Thyroid gland (tissue), 4 donors: Measurements from ENCODE around the gene INTS11. TPM values are rescaled to one million over a fixed set of nuclear protein-coding genes. Genes with fewer than 3 reads are reported as not detected.

Source experiments
- DNase-seq, 2 donors: peaks; one replicate each; pipeline ENCODE4 v3.0.0-alpha.2; 2019
- H3K27ac ChIP-seq, 3 donors: fragments of 200-600 bp; sonication (generic); 1 replicate in 2 of 3; 2 replicates in 1 of 3; pipeline ENCODE4 v1.5.1; 2016 to 2019; ENCODE audit warnings: mild to moderate bottlenecking in 1 of 3, moderate library complexity in 1 of 3
- H3K27me3 ChIP-seq: fragments of 200-600 bp; sonication (generic); one replicate; pipeline ENCODE4 v1.5.1; 2019
- H3K36me3 ChIP-seq, 2 donors: fragments of 200-600 bp; sonication (generic); one replicate each; pipeline ENCODE4 v1.5.1; 2016 to 2019
- H3K4me1 ChIP-seq, 2 donors: fragments of 200-600 bp; sonication (generic); one replicate each; pipeline ENCODE4 v1.5.1; 2017 to 2019
- H3K4me3 ChIP-seq, 3 donors: fragments of 200-600 bp; sonication (generic); replicated peaks in 1 of 3; 1 replicate in 2 of 3; 2 replicates in 1 of 3; pipeline ENCODE4 v1.5.1; 2016; ENCODE audit warnings: mild to moderate bottlenecking in 1 of 3
- H3K9me3 ChIP-seq: fragments of 200-600 bp; sonication (generic); one replicate; pipeline ENCODE4 v1.5.1; 2017
- CTCF ChIP-seq, 6 experiments: fragments of 200-600 bp in 3 of 6; fragments of 450-650 bp in 3 of 6; sonication (generic) in 3 of 6; IDR thresholded peaks; one replicate each; pipeline ENCODE4 v1.5.1; 2016 to 2019; ENCODE audit warnings: antibody characterized with exemption in 6 of 6, mild to moderate bottlenecking in 2 of 6, inconsistent platforms in 1 of 6, moderate library complexity in 1 of 6
- POLR2A ChIP-seq, 2 donors: fragments of 450-650 bp; IDR thresholded peaks; one replicate each; pipeline ENCODE4 v1.6.1; 2017; ENCODE audit warnings: antibody characterized with exemption in 2 of 2, mild to moderate bottlenecking in 2 of 2, moderate library complexity in 1 of 2
- WGBS, 2 donors: methylation state at CpG; one replicate each; pipeline ENCODE4 v1.1.5; 2017; 5-methylcytosine and 5-hydroxymethylcytosine counted together
- intact Hi-C: fragments of 100-400 bp; cut with DNase I; formaldehyde crosslinking; loops from one replicate; pipeline ENCODE4 v1.15.1; 2023
- total RNA-seq, 4 donors: library from RNA; depleted of rRNA; stranded (reverse); fragments of >200 nt; gene quantifications; one replicate each; pipeline ENCODE4 v1.2.3, GENCODE V29; 2016

The INTS11 gene
- total RNA-seq, 4 donors from 2014 or later, result 68.9 to 116 (median 94.7) TPM

GRCh38 chr1:1359308-1359663 lies 34.8 kb upstream of the INTS11 start:
- intact Hi-C loops, result loop anchor here (5.0 kb wide), 1 partner anchor 42 kb away; no protein-coding TSS in a partner anchor
- TF ChIP-seq CTCF (IDR thresholded peaks at IDR 0.05) (no peak), POLR2A (IDR thresholded peaks at IDR 0.05) (no peak)
- Histone ChIP-seq H3K27me3 (no peaks in the 10 kb centered on the region), H3K9me3 (no peaks in the 10 kb centered on the region), H3K27ac (peak overlapping the region; percentile 49 to 87 (median 86)), H3K36me3 (peaks cover 0 to 4% of the 10 kb centered on the region in 2 donors), H3K4me1 (peaks cover 43 to 73% of the 10 kb centered on the region in 2 donors), H3K4me3 (no peak overlapping the region)
- DNase-seq, result peak in 1 of 2 donors; percentile 44
- 15 to 42% methylated on average over 4 to 6 of the region's 6 CpGs for WGBS, 2 donors

GRCh38 chr1:1358433-1359271 lies 34.2 kb upstream of the INTS11 start, which contains the start of gene MXRA8:
Gene MXRA8, minus strand, starts transcription at chr1:1358555. Its CDS starts 51 bp downstream, at chr1:1358504.
- Histone ChIP-seq H3K27ac (peak within 1 kb of the TSS; percentile 49 to 87 (median 86)), H3K4me1 (peaks cover 43 to 78% of the 10 kb centered on the region in 2 donors), H3K36me3 (peaks cover 0 to 4% of the 10 kb centered on the region in 2 donors), H3K4me3 (peak within 1 kb of the TSS in 1 of 3 donors; percentile 28), H3K9me3 (no peaks in the 10 kb centered on the region), H3K27me3 (no peaks in the 10 kb centered on the region)
- peak; percentile 61 to 65 for DNase-seq
- WGBS, 2 donors, result 21 to 24% methylated on average over 8 to 18 of the region's 29 CpGs
- TF ChIP-seq POLR2A (IDR thresholded peaks at IDR 0.05) (no peak), CTCF (IDR thresholded peaks at IDR 0.05) (no peak)
- intact Hi-C loops, result loop anchor here (5.0 kb wide), 1 partner anchor 41 kb away; no protein-coding TSS in a partner anchor

GRCh38 chr1:1357871-1358432 lies 33.5 kb upstream of the INTS11 start:
- H3K36me3 ChIP-seq, result peaks cover 0 to 4% of the 10 kb centered on the region in 2 donors
- TF ChIP-seq POLR2A (IDR thresholded peaks at IDR 0.05) (no peak), CTCF (IDR thresholded peaks at IDR 0.05) (no peak)
- WGBS, 2 donors, result 9 to 26% methylated on average over 10 to 12 of the region's 18 CpGs
- intact Hi-C loops, result loop anchor here (5.0 kb wide), 1 partner anchor 41 kb away; no protein-coding TSS in a partner anchor
- no peaks in the 10 kb centered on the region for H3K9me3 ChIP-seq
- H3K27ac ChIP-seq, result peak overlapping the region; percentile 49 to 87 (median 86)
- H3K4me3 ChIP-seq, result peak overlapping the region in 1 of 3 donors; percentile 28
- peaks cover 43 to 84% of the 10 kb centered on the region in 2 donors for H3K4me1 ChIP-seq
- DNase-seq, result no peak
- no peaks in the 10 kb centered on the region for H3K27me3 ChIP-seq

GRCh38 chr1:1356796-1357401 lies 32.4 kb upstream of the INTS11 start:
- TF ChIP-seq CTCF (IDR thresholded peaks at IDR 0.05) (no peak), POLR2A (IDR thresholded peaks at IDR 0.05) (no peak)
- Histone ChIP-seq H3K4me1 (peaks cover 43 to 85% of the 10 kb centered on the region in 2 donors), H3K4me3 (no peak overlapping the region), H3K27me3 (no peaks in the 10 kb centered on the region), H3K27ac (peak overlapping the region in 2 of 3 donors; percentile 86 to 87), H3K36me3 (peaks cover 0 to 4% of the 10 kb centered on the region in 2 donors), H3K9me3 (no peaks in the 10 kb centered on the region)
- intact Hi-C loops, result loop anchor here (5.0 kb wide), 1 partner anchor 40 kb away; no protein-coding TSS in a partner anchor
- DNase-seq, result peak; percentile 74 to 75
- WGBS, 2 donors, result 30 to 40% methylated on average over 4 to 7 of the region's 26 CpGs
